ENCODE data around the gene TMEM14B.

- TF ChIP-seq POLR2A (IDR thresholded peaks at IDR 0.05; ENCODE audit: extremely low read depth, insufficient read length) (no peak), CTCF (IDR thresholded peaks at IDR 0.05; ENCODE audit: low read depth, low read length) (no peak)
These were observed 23.8 kb downstream of the TMEM14B start for GRCh38 chr6:10771371-10771894.

Data from NB4 (cell line).